Prostate gland (tissue), 2 donors: ENCODE data around the gene UMPS. TPM values are rescaled to one million over a fixed set of nuclear protein-coding genes. Genes with fewer than 3 reads are reported as not detected.
"Not testable (repeated sequence)": the region's sequence is repeated elsewhere in the genome, so short reads cannot be mapped to it uniquely, and the experiment has no call there.

ENCODE experiments used
- DNase-seq: peaks from one replicate; pipeline ENCODE4 v3.0.0-alpha.2; 2019; ENCODE audit warnings: low spot score
- H3K27ac ChIP-seq, 2 donors: fragments of 200-600 bp; sonication (generic); 2 replicates each; pipeline ENCODE4 v1.5.1; 2017 to 2019
- H3K27me3 ChIP-seq: fragments of 200-600 bp; sonication (generic); replicated peaks from 2 replicates; pipeline ENCODE4 v1.5.1; 2019; ENCODE audit not compliant: insufficient read depth
- H3K36me3 ChIP-seq, 2 donors: fragments of 200-600 bp; sonication (generic); 1 replicate in 1 of 2; 2 replicates in 1 of 2; pipeline versions ENCODE4 v1.5.1 to v1.8.1; 2017 to 2019
- H3K4me1 ChIP-seq: fragments of 200-600 bp; sonication (generic); replicated peaks from 2 replicates; pipeline ENCODE4 v1.5.1; 2019
- H3K4me3 ChIP-seq, 2 donors: fragments of 200-600 bp; sonication (generic); 2 replicates each; pipeline ENCODE4 v1.5.1; 2017 to 2019
- H3K9me3 ChIP-seq: fragments of 200-600 bp; sonication (generic); 2 replicates; pipeline ENCODE4 v1.5.1; 2017
- CTCF ChIP-seq, 4 experiments: fragments of 200-600 bp in 2 of 4; fragments of 450-650 bp in 2 of 4; sonication (generic) in 2 of 4; IDR thresholded peaks; 1 replicate in 3 of 4; 2 replicates in 1 of 4; pipeline ENCODE4 v1.5.1; 2016 to 2019; ENCODE audit warnings: antibody characterized with exemption in 4 of 4, mild to moderate bottlenecking in 2 of 4, moderate library complexity in 2 of 4
- POLR2A ChIP-seq: fragments of 450-650 bp; IDR thresholded peaks from one replicate; pipeline ENCODE4 v1.6.1; 2016; ENCODE audit warnings: antibody characterized with exemption, mild to moderate bottlenecking
- POLR2AphosphoS5 ChIP-seq: sonication (generic); formaldehyde crosslinking; IDR thresholded peaks from one replicate; pipeline ENCODE4 v1.6.1; 2017; ENCODE audit warnings: antibody characterized with exemption
- WGBS: methylation state at CpG from one replicate; pipeline ENCODE4 v1.1.5; 2018; 5-methylcytosine and 5-hydroxymethylcytosine counted together
- intact Hi-C: fragments of 100-400 bp; cut with DNase I; formaldehyde crosslinking; loops from one replicate; pipeline ENCODE4 v1.14.2; 2022
- total RNA-seq, 2 donors: library from RNA; depleted of rRNA; stranded (reverse); fragments of >200 nt; gene quantifications; one replicate each; pipeline ENCODE4 v1.1.0, GENCODE V29; 2016

Gene UMPS
- total RNA-seq, 2 donors from 2014 or later, result 22.2 to 23.5 TPM

- Histone ChIP-seq H3K4me3 (no peak overlapping the region), H3K4me1 (no peaks in the 10 kb centered on the region), H3K27me3 (no peaks in the 10 kb centered on the region), H3K27ac (no peak overlapping the region), H3K36me3 (no peaks in the 10 kb centered on the region), H3K9me3 (no peaks in the 10 kb centered on the region)
- intact Hi-C loops, result no loop called here
- no peak for TF ChIP-seq POLR2A
- no peak for DNase-seq
- whole genome bisulfite sequencing, result 92% methylated on average over 7 of the region's 7 CpGs
These were observed 27.3 kb upstream of the UMPS start for GRCh38 chr3:124702950-124703349.

- Histone ChIP-seq H3K36me3 (no peaks in the 10 kb centered on the region), H3K9me3 (no peaks in the 10 kb centered on the region), H3K4me3 (no peak overlapping the region), H3K27me3 (no peaks in the 10 kb centered on the region), H3K4me1 (no peaks in the 10 kb centered on the region), H3K27ac (no peak overlapping the region)
- no peak for DNase-seq
- WGBS, result 89% methylated on average over 1 of the region's 1 CpG
- TF ChIP-seq CTCF (IDR thresholded peaks at IDR 0.05), result no peak
- no peak for TF ChIP-seq POLR2A
- no peak for TF ChIP-seq POLR2AphosphoS5
- intact Hi-C loops, result no loop called here
These were observed 24.7 kb upstream of the UMPS start for GRCh38 chr3:124705552-124705951.

- intact Hi-C loops, H3K27ac ChIP-seq, H3K4me1 ChIP-seq, H3K27me3 ChIP-seq, DNase-seq, H3K4me3 ChIP-seq, H3K36me3 ChIP-seq, H3K9me3 ChIP-seq: not testable (repeated sequence)
- WGBS, result 85% methylated on average over 2 of the region's 2 CpGs
These were observed 23.0 kb upstream of the UMPS start for GRCh38 chr3:124707223-124707622.

GRCh38 chr3:124707656-124708062, 22.6 kb upstream of the UMPS start:
- Histone ChIP-seq H3K36me3 (no peaks in the 10 kb centered on the region), H3K4me1 (no peaks in the 10 kb centered on the region), H3K9me3 (no peaks in the 10 kb centered on the region), H3K27me3 (no peaks in the 10 kb centered on the region), H3K27ac (no peak overlapping the region), H3K4me3 (no peak overlapping the region)
- intact Hi-C loops, result no loop called here
- WGBS, result 55% methylated on average over 1 of the region's 1 CpG
- DNase-seq, result no peak
- TF ChIP-seq CTCF (IDR thresholded peaks at IDR 0.05), result no peak
- no peak for TF ChIP-seq POLR2AphosphoS5
- TF ChIP-seq POLR2A, result no peak

- Histone ChIP-seq H3K4me3 (no peak overlapping the region), H3K27me3 (no peaks in the 10 kb centered on the region), H3K9me3 (no peaks in the 10 kb centered on the region), H3K36me3 (no peaks in the 10 kb centered on the region), H3K27ac (no peak overlapping the region), H3K4me1 (no peaks in the 10 kb centered on the region)
- intact Hi-C loops, result no loop called here
- TF ChIP-seq POLR2A (no peak), CTCF (IDR thresholded peaks at IDR 0.05) (no peak), POLR2AphosphoS5 (no peak)
- 69% methylated on average over 11 of the region's 11 CpGs for WGBS
- no peak for DNase-seq
These were observed 15.9 kb upstream of the UMPS start for GRCh38 chr3:124714223-124714853.

GRCh38 chr3:124722589-124722988, 7.7 kb upstream of the UMPS start:
- TF ChIP-seq POLR2AphosphoS5 (no peak), POLR2A (no peak), CTCF (IDR thresholded peaks at IDR 0.05) (no peak)
- DNase-seq, result no peak

More at GRCh38 chr3:124722589-124722988, 7.7 kb upstream of the UMPS start:
- H3K4me3 ChIP-seq, result no peak overlapping the region
- no peak overlapping the region for H3K27ac ChIP-seq
- H3K27me3 ChIP-seq, result no peaks in the 10 kb centered on the region
- whole genome bisulfite sequencing, result 63% methylated on average over 2 of the region's 2 CpGs
- H3K9me3 ChIP-seq, result no peaks in the 10 kb centered on the region
- intact Hi-C loops, result no loop called here
- H3K4me1 ChIP-seq, result no peaks in the 10 kb centered on the region
- H3K36me3 ChIP-seq, result no peaks in the 10 kb centered on the region
